Fibroblast of lung (primary cell): ENCODE data around the gene TMC6. TPM values are rescaled to one million over a fixed set of nuclear protein-coding genes. Genes with fewer than 3 reads are reported as not detected.

Source experiments
- DNase-seq, 2 donors: peaks; one replicate each; pipeline versions ENCODE4 v3.0.0 to v3.0.0-alpha.2; 2010; ENCODE audit warnings: low read depth in 2 of 2
- H2AFZ ChIP-seq: 2 replicates; pipeline ENCODE4 v1.5.1; 2012; ENCODE audit warnings: low read length, control low read depth, inconsistent platforms
- H3K27ac ChIP-seq: 2 replicates; pipeline ENCODE4 v1.5.1; 2011; ENCODE audit warnings: low read length, control low read depth; ENCODE audit not compliant: insufficient read depth
- H3K27me3 ChIP-seq: 2 replicates; pipeline ENCODE4 v1.5.1; 2011; ENCODE audit warnings: mild to moderate bottlenecking, low read length; ENCODE audit not compliant: control insufficient read depth, insufficient read depth
- H3K36me3 ChIP-seq: 2 replicates; pipeline ENCODE4 v1.5.1; 2011; ENCODE audit warnings: low read length; ENCODE audit not compliant: control insufficient read depth, insufficient read depth
- H3K4me1 ChIP-seq: 2 replicates; pipeline ENCODE4 v1.5.1; 2011; ENCODE audit warnings: low read length; ENCODE audit not compliant: control insufficient read depth, insufficient read depth; ENCODE audit errors: extremely low read depth
- H3K4me2 ChIP-seq: 2 replicates; pipeline ENCODE4 v1.5.1; 2011; ENCODE audit warnings: low read length, control low read depth; ENCODE audit not compliant: insufficient read depth; ENCODE audit errors: extremely low read depth
- H3K4me3 ChIP-seq, 4 experiments: fragments of 200-600 bp in 1 of 4; sonication (generic) in 1 of 4; replicated peaks in 1 of 4; 2 replicates each; pipeline ENCODE4 v1.5.1; 2011 to 2016; ENCODE audit warnings: low read length in 4 of 4, low read depth in 3 of 4, mild to moderate bottlenecking in 3 of 4, control low read depth in 2 of 4, inconsistent platforms in 1 of 4, mixed read lengths in 1 of 4; ENCODE audit not compliant: insufficient read depth in 1 of 4; ENCODE audit errors: control extremely low read depth in 1 of 4
- H3K79me2 ChIP-seq: 2 replicates; pipeline ENCODE4 v1.5.1; 2012; ENCODE audit warnings: mild to moderate bottlenecking, low read length, inconsistent platforms; ENCODE audit not compliant: control insufficient read depth, insufficient read depth
- H3K9ac ChIP-seq: 2 replicates; pipeline ENCODE4 v1.5.1; 2011; ENCODE audit warnings: mild to moderate bottlenecking, low read length, control low read depth; ENCODE audit not compliant: insufficient read depth
- H3K9me3 ChIP-seq: 2 replicates; pipeline ENCODE4 v1.5.1; 2012; ENCODE audit warnings: low read depth, low read length; ENCODE audit not compliant: control insufficient read depth, insufficient read depth
- H4K20me1 ChIP-seq: 2 replicates; pipeline ENCODE4 v1.5.1; 2011; ENCODE audit warnings: low read length; ENCODE audit not compliant: control insufficient read depth, insufficient read depth; ENCODE audit errors: extremely low read depth
- CTCF ChIP-seq, 2 donors: IDR thresholded peaks in 1 of 2; conservative IDR thresholded peaks in 1 of 2; 1 replicate in 1 of 2; 2 replicates in 1 of 2; pipeline ENCODE4 v1.5.1; 2011 to 2012; ENCODE audit warnings: low read length in 2 of 2, control low read depth in 1 of 2, inconsistent platforms in 1 of 2, low read depth in 1 of 2, mild to moderate bottlenecking in 1 of 2
- EZH2 ChIP-seq: IDR thresholded peaks from 2 replicates; pipeline ENCODE4 v1.5.1; 2012; ENCODE audit warnings: low read length, control low read depth, mild to moderate bottlenecking; ENCODE audit errors: missing control alignments
- polyA plus RNA-seq, 2 donors: library from polyadenylated mRNA; depleted of rRNA in 1 of 2; stranded (reverse) in 1 of 2; unstranded in 1 of 2; fragments of >200 nt; gene quantifications; 2 replicates each; pipeline ENCODE4 v1.2.1, GENCODE V29; 2011 to 2012; ENCODE audit warnings: missing spikeins in 1 of 2
- total RNA-seq: library from RNA; depleted of rRNA; stranded (reverse); fragments of >200 nt; gene quantifications from 2 replicates; pipeline ENCODE4 v1.2.1, GENCODE V29; 2014

TMC6 gene
- total and polyA plus RNA-seq, 2 donors (not counting 1 experiment from before 2014, with no cell fraction given), result 0.17 to 1.3 TPM

GRCh38 chr17:78124081-78124835 is 4.3 kb downstream of the TMC6 start:
- no peak overlapping the region for H2AFZ ChIP-seq
- H3K4me1 ChIP-seq, result peaks cover 2% of the 10 kb centered on the region
- H3K9ac ChIP-seq, result no peak overlapping the region
- H3K4me2 ChIP-seq, result no peak overlapping the region
- H3K27me3 ChIP-seq, result peaks cover 12% of the 10 kb centered on the region
- no peak for DNase-seq
- H4K20me1 ChIP-seq, result no peaks in the 10 kb centered on the region
- H3K79me2 ChIP-seq, result no peaks in the 10 kb centered on the region
- H3K9me3 ChIP-seq, result no peaks in the 10 kb centered on the region
- no peaks in the 10 kb centered on the region for H3K36me3 ChIP-seq
- no peak overlapping the region for H3K4me3 ChIP-seq
- H3K27ac ChIP-seq, result no peak overlapping the region
- TF ChIP-seq CTCF (conservative IDR thresholded peaks at IDR 0.05 in 1 of 2, IDR thresholded peaks at IDR 0.05 in 1 of 2; ENCODE audit: low read depth in 1 of 2, low read length in 2 of 2) (no peak), EZH2 (no peak)

- Histone ChIP-seq H4K20me1 (no peaks in the 10 kb centered on the region), H3K4me1 (peaks cover 1% of the 10 kb centered on the region), H3K4me3 (no peak overlapping the region), H3K79me2 (no peaks in the 10 kb centered on the region), H3K36me3 (no peaks in the 10 kb centered on the region), H3K4me2 (no peak overlapping the region), H3K9ac (no peak overlapping the region), H3K27ac (no peak overlapping the region), H2AFZ (no peak overlapping the region), H3K9me3 (no peaks in the 10 kb centered on the region), H3K27me3 (peaks cover 7% of the 10 kb centered on the region)
- TF ChIP-seq EZH2 (no peak), CTCF (conservative IDR thresholded peaks at IDR 0.05 in 1 of 2, IDR thresholded peaks at IDR 0.05 in 1 of 2; ENCODE audit: low read depth in 1 of 2, low read length in 2 of 2) (no peak)
- DNase-seq, result no peak
Measured at GRCh38 chr17:78123258-78123929, 5.2 kb downstream of the TMC6 start.

GRCh38 chr17:78122931-78123249 is 5.7 kb downstream of the TMC6 start:
- no peaks in the 10 kb centered on the region for H3K36me3 ChIP-seq
- H3K4me3 ChIP-seq, result no peak overlapping the region
- TF ChIP-seq EZH2, result no peak
- TF ChIP-seq CTCF (conservative IDR thresholded peaks at IDR 0.05 in 1 of 2, IDR thresholded peaks at IDR 0.05 in 1 of 2; ENCODE audit: low read depth in 1 of 2, low read length in 2 of 2), result no peak
- H3K9me3 ChIP-seq, result no peaks in the 10 kb centered on the region
- H3K4me2 ChIP-seq, result no peak overlapping the region
- no peak overlapping the region for H2AFZ ChIP-seq
- H4K20me1 ChIP-seq, result no peaks in the 10 kb centered on the region
- DNase-seq, result no peak
- no peak overlapping the region for H3K9ac ChIP-seq
- no peaks in the 10 kb centered on the region for H3K79me2 ChIP-seq
- H3K4me1 ChIP-seq, result no peaks in the 10 kb centered on the region
- peaks cover 6% of the 10 kb centered on the region for H3K27me3 ChIP-seq
- no peak overlapping the region for H3K27ac ChIP-seq
